Activated CD4-positive, CD25-positive, alpha-beta regulatory T cell (primary cell): ENCODE measurements around the gene HSPD1.
A peak's percentile ranks its signal among the peaks of the same experiment; 100 is the strongest.
"Not testable (repeated sequence)": the region's sequence is repeated elsewhere in the genome, so short reads cannot be mapped to it uniquely, and the experiment has no call there.

ENCODE experiments used
- DNase-seq, 4 experiments: peaks; one replicate each; lab custom pipeline; 2025; lab: John Stamatoyannopoulos, UW

The HSPD1 gene

GRCh38 chr2:197496695-197497094 lies 2.9 kb downstream of the HSPD1 start:
- no peak for DNase-seq

- no peak for DNase-seq
Measured at GRCh38 chr2:197495433-197496134, 4.1 kb downstream of the HSPD1 start.

- DNase-seq = no peak
Measured at GRCh38 chr2:197487385-197487784, 12.3 kb downstream of the HSPD1 start.

GRCh38 chr2:197486175-197486574 lies 13.5 kb downstream of the HSPD1 start:
- DNase-seq = no peak

- DNase-seq = not testable (repeated sequence)
Measured at GRCh38 chr2:197484248-197484647, 15.4 kb downstream of the HSPD1 start.

- no peak for DNase-seq
Measured at GRCh38 chr2:197480165-197481036, 19.2 kb downstream of the HSPD1 start.

GRCh38 chr2:197477797-197478196 lies 21.8 kb downstream of the HSPD1 start:
- no peak for DNase-seq

- no peak for DNase-seq
Measured at GRCh38 chr2:197472166-197472565, 27.5 kb downstream of the HSPD1 start.

GRCh38 chr2:197464175-197464574 lies 35.5 kb downstream of the HSPD1 start:
- no peak for DNase-seq

GRCh38 chr2:197461057-197461456 lies 38.6 kb downstream of the HSPD1 start:
- no peak for DNase-seq

GRCh38 chr2:197460649-197461048 lies 39.0 kb downstream of the HSPD1 start:
- DNase-seq = no peak

GRCh38 chr2:197455428-197455827 lies 44.2 kb downstream of the HSPD1 start:
- DNase-seq = no peak

- no peak for DNase-seq
Measured at GRCh38 chr2:197454923-197455322, 44.7 kb downstream of the HSPD1 start.

- no peak for DNase-seq
Measured at GRCh38 chr2:197453914-197454398, 45.7 kb downstream of the HSPD1 start.

GRCh38 chr2:197453123-197453913 lies 46.3 kb downstream of the HSPD1 start, which contains the start of gene COQ10B:
TSS of gene COQ10B (plus strand) at chr2:197453552. CDS start at chr2:197453561, 9 bp downstream.
- DNase-seq = peak; percentile 91 to 97 (median 96)

- DNase-seq = no peak
Measured at GRCh38 chr2:197452754-197453122, 46.9 kb downstream of the HSPD1 start.

GRCh38 chr2:197450935-197451358 lies 48.7 kb downstream of the HSPD1 start:
- DNase-seq = not testable (repeated sequence)

- DNase-seq = no peak
Measured at GRCh38 chr2:197450465-197450864, 49.2 kb downstream of the HSPD1 start.

GRCh38 chr2:197446844-197447243 lies 52.8 kb downstream of the HSPD1 start:
- no peak for DNase-seq

- no peak for DNase-seq
Measured at GRCh38 chr2:197445746-197446145, 53.9 kb downstream of the HSPD1 start.

- DNase-seq = no peak
Measured at GRCh38 chr2:197442857-197443256, 56.8 kb downstream of the HSPD1 start.

GRCh38 chr2:197437380-197437779 lies 62.3 kb downstream of the HSPD1 start:
- DNase-seq = no peak
